Epithelial cell of proximal tubule (primary cell): Measurements from ENCODE around the gene NCK2. TPM values are rescaled to one million over a fixed set of nuclear protein-coding genes. Genes with fewer than 3 reads are reported as not detected.

Experiments
- DNase-seq: peaks from one replicate; pipeline ENCODE4 v3.0.0-alpha.2; 2011; ENCODE audit warnings: low read depth
- H3K4me3 ChIP-seq: 2 replicates; pipeline ENCODE4 v1.5.1; 2011; ENCODE audit warnings: low read depth, mild to moderate bottlenecking, low read length
- total RNA-seq: library from RNA; depleted of rRNA; stranded (reverse); fragments of >200 nt; gene quantifications from 2 replicates; pipeline ENCODE4 v1.2.3, GENCODE V29; 2015
- TF ChIP-seq, protein P1 (sequence below): conservative IDR thresholded peaks from 2 replicates; pipeline ENCODE4 v1.5.1; 2012; ENCODE audit warnings: low read depth, mild to moderate bottlenecking, low read length

NCK2 gene
- total RNA-seq, 1 donor from 2014 or later = 53.0 TPM

DNA sequence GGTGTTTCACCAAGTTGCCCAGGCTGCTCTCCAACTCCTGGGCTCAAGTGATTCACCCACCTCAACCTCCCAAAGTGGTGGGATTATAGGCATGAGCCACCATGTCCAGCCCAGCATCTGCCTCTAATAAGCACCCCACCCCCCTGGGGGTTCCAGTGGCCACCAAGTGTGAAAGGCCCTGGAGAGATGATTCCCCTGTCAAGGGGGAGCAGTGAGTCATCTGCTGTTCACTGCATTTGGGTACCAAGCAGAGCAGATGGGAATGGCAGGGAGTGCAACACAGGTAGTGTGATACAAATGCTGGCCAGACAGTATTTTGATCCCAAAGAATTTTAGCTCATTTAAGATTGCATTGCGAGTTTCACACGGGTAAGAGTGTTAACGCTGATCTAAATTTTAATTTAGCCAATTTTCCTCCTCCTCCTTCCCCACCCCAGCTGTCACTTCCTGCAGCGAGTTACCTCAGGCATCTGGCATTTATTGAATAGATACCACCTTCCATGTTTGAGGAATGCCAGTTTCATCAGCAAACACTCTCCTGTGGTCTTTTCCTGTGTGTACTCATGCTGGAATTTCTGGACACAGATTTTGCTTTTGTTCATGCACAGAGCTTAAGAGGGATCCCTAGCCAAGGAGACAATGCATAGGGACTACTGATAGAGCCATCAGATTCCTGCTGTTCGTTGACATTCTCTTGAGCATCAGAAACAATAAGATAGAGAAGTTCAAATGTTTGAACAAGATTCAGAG is 32.4 kb upstream of the NCK2 start:
- TF ChIP-seq, protein P1, sequence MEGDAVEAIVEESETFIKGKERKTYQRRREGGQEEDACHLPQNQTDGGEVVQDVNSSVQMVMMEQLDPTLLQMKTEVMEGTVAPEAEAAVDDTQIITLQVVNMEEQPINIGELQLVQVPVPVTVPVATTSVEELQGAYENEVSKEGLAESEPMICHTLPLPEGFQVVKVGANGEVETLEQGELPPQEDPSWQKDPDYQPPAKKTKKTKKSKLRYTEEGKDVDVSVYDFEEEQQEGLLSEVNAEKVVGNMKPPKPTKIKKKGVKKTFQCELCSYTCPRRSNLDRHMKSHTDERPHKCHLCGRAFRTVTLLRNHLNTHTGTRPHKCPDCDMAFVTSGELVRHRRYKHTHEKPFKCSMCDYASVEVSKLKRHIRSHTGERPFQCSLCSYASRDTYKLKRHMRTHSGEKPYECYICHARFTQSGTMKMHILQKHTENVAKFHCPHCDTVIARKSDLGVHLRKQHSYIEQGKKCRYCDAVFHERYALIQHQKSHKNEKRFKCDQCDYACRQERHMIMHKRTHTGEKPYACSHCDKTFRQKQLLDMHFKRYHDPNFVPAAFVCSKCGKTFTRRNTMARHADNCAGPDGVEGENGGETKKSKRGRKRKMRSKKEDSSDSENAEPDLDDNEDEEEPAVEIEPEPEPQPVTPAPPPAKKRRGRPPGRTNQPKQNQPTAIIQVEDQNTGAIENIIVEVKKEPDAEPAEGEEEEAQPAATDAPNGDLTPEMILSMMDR = no peak
- H3K4me3 ChIP-seq = no peak overlapping the region
- no peak for DNase-seq

DNA sequence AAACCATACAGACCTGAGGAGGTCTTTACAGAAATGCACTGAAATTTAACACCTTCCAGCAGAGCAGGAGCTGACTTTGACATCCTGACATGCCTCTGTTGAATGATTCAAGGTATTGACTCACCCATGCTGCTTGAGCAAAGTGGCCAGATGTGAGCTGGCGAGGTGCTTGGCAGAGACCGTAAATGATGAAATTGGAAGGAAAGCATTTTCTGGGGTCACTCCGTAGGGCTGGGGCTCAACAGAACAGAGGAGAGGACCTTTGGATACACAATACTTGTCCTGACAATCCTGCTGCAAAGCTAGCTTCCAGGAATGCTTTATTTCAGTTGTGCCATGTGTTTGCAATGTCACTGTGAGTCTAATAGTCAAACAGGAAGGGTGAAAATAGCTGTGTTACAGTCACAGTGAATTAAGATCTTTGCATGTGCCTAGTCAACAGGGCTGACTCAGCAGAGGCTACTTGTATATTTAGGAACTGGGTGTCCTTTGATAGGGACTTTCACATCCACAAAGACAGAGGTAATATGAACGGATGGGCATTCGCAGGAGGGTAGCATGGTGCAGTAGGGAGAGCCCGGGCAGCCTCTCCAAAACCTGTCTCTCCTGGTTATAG is 31.6 kb upstream of the NCK2 start:
- no peak overlapping the region for H3K4me3 ChIP-seq
- DNase-seq = no peak
- TF ChIP-seq, protein P1 = no peak

DNA sequence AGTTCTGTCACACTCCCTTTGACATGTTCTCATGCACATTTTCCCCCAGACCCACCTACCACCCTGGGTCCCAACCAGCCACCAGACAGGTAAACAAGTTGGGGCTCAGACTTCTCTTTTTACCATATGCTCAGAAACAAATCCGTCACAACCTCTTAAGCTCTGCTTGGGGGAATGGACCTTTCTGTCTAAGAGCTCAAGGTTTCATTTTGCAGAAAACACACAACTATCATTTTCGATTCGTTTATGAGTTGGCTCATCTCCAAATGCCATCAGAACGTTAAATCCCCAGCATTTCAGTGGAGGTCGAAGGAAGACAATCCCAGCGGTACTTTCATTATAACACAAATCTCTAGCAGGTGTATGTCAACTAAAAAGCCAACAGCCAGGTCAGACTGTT is 30.6 kb upstream of the NCK2 start:
- TF ChIP-seq, protein P1 = no peak
- no peak for DNase-seq
- H3K4me3 ChIP-seq = no peak overlapping the region

DNA sequence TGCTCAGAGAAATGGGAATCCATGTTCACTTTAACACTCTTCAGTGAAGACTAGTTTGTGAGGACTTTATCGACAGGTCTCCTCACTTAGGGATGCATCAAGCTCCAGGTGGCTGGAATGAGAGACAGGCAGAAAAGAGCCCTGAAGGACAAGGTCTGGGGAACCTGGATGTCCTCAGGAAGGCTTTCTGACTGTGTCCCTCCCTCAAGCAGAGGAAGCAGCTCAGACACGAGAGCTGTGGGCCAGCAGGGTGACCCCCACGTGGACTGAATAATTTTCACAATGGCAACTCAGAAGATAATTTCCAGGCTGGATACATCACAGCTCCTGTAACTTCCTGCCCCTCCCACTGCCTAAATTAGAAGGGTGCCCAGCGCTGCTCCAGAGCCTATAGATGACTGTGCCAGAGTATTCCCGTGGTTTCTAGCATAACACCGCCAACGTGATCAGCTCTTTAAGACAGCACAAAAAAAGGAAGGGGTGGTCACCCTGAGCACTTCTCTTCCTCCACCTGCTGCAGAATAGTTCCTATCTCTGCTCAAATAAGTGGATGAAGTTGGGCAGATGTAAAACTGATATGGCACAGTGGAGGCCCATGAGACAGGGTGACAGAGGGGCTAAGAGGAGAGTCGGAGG is 25.7 kb upstream of the NCK2 start:
- DNase-seq = no peak
- TF ChIP-seq, protein P1 = no peak
- H3K4me3 ChIP-seq = no peak overlapping the region

DNA sequence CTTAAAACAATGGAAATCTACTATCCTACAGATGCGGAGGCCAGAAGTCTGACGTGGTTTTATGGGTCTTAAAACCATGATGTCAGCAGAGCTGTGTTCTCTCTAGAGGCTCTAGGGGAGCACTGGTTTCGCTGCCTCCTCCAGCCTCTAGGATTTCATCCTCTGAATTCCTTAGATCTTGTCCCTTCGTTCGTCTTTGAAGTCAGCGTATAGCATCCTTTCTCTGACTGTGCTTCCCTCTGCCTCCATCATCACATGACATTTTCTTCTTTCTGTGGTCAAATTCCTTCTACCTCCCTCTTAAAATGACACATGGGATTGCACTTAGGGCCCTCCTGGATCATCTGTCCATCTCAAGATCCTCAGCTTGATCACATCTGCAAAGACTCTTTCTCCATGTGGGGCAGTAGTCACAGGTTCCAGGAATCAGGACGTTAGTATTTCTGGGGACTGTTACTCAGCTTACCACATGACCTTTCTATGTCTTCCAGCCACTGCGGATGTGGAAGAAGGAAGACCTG is 22.7 kb upstream of the NCK2 start:
- no peak for DNase-seq
- H3K4me3 ChIP-seq = no peak overlapping the region
- TF ChIP-seq, protein P1 = no peak

DNA sequence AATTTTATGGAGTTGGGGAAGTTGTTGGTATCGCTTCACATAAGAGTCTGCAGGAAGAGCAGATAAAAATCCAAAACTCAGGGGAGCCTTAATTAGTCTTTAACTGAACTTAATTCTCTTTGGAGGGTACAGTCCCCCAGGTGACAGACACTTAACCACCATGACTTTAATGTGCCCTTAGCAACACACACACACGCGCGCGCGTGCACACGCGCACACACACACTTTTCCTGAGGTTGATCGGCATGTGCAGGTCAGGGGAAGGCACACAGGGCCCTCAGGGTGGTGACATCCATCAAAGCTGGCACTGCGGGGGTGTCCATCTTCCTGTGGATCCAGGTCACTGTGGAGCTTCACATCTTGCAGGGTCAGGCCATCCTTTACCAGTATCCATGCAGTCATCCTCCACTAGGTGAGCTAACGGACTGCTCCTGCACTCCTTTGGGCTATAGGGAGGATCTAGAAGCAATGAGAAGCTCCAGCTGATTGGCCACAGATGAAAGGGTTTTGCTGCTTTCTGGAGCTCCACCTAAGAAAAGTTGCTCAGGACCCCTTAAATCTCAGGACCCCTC is 21.9 kb upstream of the NCK2 start:
- no peak overlapping the region for H3K4me3 ChIP-seq
- DNase-seq = no peak
- TF ChIP-seq, protein P1 = no peak
